NCI-H2171 (cell line): ENCODE data around the gene NRN1.

Source experiments
- DNase-seq: peaks from one replicate; lab custom pipeline; 2025; lab: John Stamatoyannopoulos, UW

Gene NRN1

DNA sequence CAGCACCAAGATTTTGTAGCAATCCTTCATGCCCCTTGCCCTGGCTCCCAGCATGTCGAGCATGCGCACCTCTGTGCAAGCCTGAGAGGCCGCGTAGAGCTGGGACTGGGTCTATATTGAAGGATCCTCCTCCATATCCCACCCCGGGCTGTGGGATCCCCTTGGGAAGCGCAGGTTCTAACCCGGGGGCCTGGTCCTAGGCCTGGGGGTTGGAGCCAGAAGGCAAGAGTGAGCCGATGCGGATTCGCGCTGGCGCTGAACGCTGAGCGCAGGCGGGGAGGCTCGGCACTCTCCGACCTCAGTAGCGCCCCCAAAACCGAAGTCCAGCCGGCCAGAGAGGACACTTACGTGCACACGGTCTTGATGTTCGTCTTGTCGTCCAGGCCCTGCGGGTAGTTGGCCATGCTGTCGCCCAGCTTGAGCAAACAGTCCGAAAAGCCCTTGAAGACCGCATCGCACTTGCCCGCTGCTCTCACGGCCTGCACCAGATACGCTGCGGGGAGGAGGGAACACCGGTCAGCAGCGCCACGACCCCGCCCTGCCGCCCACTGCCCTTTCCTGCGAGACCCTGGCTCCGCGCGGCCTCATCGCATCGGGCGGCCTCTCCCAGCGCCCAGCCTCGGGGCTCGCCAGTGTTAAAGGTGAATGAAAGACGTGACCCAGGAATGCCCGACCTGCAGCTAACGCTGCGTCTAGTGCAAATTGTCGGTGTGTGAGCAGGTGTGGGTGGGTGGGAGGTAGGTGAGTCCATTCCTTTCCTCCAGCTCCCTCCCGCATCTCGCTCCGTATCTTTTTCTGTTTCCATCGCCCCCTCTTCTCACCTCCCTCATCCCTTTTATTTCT, 4.5 kb downstream of the NRN1 start:
- no peak for DNase-seq

DNA sequence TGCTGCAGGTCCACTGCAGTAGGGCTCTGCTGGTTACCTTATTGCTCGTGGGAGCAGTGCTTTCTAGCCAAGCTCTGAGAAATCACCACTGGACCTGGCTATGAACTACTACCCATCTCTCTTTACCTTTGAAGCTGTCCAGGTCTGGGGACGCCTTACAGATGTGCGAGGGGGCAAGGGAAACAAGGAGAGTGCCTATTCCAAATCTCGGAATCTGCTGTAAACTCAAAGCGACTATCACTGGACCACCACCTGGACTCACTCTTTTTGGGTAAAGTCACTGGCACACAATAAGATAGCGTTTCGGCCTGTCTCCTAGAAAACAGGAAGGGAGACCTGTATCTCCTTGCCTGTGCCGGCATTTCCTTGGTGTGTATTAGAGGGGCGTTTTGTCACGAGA, 5.3 kb downstream of the NRN1 start:
- no peak for DNase-seq

DNA sequence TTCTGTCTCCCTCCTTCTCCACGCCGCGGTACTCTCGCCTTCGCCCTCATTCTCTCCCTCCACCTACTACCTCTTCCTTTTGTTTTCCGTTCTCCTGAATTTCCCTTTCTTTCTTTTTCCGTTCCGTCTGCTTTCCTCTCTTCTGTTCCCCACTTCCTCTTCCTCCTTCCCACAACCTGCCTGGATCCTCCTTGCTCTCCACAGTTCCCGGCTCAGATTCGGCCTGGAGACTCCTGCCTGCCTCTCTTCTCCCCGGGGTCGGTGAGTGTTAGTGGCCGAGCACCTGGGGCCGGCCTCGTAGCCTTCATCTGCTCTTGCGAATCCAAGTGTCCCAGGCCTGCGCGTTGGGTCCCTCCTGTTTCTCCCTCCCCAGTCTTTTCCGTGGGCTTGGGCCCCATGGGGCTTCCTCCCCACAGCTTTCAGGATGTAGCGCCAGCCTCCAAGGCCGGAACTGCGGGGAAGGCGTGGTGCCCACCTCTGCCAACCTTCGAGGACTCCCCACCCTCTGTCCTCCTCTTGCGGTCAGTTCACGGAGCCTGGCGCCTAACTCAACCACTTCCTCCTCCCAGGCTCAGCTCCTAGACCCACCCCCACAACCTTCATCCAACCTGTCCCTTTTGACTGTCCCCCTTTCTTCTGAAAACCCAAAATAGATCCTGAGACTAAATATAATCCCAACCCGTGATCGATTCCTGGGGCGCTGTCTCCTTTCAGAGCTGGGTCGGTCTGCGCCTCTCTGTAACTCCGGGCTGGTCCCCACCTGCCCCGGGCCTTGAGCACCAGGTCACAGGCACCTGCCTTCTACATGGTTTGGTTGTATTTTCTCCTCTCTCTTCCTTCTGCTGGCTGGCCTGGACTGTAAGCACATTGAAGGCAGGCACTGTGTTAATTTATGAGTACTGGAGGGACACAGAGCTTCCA, 6.8 kb downstream of the NRN1 start:
- no peak for DNase-seq

DNA sequence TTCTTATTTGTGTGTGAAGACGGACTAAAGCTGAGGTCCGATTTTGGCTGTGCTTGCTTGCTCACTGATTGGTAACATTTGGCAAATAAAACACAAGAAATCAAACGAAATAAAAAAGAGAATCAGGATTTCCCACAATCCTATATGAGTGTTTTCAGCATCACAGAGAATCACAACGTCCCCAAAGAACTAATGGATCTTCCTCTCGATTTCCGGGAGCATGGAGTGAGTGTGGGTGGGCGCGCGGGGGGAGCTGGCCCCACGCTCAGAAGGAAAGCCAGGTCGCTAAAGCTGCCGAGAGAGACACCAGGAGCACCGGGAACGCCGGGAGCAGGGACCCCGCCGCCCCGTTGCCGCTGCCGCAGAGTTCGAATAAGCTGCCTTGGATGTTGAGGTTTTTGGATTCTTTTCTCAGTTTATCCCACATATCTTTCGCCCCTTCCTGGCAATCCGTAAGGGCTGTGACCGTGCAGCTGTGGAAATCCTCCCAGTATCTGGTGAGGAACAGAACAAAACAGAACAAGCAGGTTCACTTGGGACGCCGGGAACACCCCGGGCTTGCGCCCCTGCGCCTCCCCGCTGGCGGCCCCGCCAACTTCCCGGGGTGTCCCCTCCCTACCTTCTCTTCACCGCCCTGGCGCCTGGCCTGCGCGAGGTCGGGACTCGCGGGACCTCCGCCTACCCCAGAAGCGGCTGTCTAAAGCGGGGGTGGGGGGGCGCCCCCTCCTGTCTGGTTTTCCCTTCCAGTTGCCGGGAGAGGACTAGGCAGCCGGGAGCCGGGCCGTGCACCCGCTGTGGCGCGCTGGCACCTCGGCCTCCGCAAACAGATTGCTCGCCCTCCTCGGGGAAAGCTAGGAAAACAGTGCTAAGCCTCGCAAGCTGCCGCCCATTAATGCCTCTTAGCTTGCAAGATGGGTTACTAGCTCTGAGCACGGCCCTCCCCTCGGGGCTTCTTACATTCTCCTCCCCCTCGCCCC, 7.7 kb downstream of the NRN1 start:
- DNase-seq, result peak; percentile 4

DNA sequence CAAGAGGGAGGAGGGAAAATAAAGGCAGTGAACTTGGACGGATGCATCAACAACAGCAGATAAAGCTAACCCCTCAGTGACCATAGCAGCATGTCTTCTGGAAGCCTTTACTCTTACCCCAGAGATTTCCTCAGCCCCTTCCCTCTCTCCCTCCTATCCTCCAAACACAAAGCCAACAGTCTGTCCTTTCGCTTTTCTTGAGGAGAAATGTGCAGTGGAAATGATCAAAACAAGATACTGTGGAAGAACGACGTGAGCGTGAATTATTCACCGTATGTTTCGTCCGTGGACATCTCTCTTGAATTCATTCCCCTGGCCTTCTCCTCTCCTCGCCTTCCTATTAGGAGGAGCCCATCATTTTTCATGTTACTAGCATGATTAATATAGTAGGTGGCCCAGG, 8.5 kb downstream of the NRN1 start:
- DNase-seq, result no peak

DNA sequence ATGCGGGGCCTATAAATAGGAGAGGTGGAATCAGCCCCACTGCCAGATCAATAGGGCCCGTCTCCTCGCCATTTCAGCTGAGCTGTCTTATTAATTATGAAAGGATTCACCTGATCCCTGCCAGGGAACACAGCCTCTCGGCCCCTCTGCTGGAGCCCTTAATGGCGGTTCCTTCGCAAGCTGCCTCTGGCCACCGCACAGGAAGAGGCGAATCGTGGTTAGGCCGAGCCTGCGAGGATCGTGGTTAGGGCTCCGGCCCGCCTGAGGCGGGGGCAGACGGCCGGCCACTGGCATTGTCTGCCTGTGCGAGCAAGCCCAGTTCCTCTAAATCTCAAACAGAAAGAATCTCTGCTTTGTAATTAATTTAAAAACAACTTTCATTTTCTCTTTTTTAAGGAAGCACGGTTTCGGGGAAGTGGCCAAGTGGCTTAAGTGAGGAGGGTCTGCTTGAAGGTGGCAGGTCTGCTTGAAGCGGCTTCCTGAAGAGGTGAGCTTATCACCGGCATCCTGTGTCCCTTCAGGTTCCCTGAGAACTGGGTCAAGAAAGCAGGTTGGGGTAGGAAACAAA, 9.2 kb downstream of the NRN1 start:
- DNase-seq, result no peak

DNA sequence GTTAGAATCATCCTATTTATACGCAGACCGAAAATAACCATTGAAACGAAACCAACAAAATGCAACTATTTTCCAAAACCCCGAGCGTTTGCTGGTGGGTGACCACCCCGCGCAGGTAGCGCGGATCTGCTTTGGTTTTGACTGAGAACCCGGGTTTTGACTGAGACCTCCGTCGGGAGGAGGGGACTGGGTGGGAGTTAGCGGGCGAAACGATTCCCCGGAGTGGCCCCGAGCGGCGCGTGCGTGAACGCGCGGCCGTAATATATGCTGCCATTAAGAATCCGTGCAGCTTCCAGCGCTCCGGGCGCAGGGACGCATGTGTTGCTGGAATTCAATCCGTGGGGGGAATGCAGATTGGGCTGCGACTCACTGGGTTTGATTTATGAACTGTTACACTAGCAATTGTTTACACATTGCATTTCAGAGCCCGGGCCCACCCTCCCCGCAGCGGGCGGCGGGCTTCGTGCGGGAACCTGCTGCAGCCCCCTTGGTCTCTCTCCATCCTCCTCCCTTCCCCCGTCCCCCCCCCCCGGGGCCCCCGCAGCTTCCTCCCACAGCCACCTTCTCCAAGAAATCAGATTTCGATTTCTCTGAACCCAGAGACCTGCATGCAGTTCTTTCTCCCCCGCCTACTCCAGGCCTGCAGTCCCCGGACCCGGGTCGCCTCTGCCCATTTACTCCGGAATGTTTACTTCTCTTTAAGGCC, 9.9 kb downstream of the NRN1 start:
- peak; percentile 19 for DNase-seq

DNA sequence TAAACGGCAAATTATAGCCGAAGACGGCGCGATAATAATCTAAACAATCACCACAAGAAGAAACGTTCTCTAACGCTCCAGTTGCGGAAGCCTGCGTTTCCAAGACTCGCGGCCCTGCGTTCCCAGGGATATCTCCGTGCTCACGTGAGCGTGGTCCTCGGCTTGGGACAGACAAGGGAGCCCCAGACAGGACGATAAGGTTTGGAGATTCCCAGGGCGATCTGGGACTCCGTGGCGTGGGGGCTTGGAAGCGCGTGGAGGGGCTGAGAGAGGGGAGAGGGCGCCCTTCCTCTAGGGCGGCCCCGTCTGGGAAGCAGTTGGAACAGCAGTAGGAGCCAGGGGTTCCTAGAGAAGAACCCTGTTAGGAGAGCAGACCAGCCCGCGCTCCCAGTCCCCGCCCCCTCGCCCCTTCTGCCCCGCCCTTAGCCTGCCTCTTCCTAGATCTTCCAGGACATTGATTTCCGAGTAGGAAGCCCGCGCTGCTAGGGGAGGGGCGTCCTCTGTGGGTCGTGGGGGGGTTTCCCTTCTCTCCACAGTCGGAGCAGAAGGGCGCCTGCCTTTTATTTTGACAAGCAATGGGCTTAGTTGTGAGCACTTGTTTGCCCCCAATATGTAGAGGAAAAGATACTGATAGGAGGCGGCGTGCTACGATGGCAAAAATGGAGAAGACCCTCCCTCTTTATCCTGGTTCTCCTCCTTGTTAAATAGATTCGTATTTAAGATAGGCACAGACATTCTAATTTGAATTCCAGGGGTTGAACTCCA, 10.6 kb downstream of the NRN1 start:
- DNase-seq, result peak; percentile 43

GRCh38 chr6:5995658-5995948, 11.1 kb downstream of the NRN1 start:
- no peak for DNase-seq

GRCh38 chr6:5994999-5995657, 11.6 kb downstream of the NRN1 start:
- DNase-seq, result no peak

- DNase-seq, result no peak
Observed at GRCh38 chr6:5994234-5994998, 12.3 kb downstream of the NRN1 start.

DNA sequence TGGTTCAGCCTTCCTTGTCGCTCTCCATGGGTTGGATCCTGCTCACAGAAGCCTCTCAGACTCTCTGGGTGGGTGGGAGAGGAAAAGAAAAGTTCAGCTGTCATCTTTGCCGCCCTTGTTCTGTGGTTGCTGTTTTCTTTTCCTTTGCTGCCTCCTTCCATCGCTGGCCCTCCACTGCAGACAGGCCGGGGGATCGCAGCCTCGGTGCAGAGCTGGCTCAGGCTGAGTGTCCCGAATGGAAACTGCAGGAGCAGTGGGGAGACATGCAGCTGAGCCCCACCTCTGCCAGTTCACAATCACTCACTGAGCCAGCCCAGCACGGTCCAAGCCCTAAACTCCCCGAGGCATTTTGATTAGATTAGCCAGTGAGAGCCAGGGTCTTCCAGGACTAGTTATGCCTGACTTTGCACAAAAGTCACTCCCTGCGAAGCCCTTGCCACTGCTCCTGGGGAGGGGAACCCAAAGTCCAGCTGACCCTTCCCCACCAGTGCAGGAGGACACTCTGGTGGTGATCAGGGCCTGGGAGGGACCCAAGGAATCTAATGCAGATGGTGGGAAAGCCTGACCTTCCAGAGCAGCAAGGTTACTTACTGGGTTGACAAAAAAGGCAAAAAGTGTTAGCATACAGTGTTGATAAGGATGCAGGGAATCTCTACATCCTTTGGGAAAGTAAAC, 14.0 kb downstream of the NRN1 start:
- no peak for DNase-seq

DNA sequence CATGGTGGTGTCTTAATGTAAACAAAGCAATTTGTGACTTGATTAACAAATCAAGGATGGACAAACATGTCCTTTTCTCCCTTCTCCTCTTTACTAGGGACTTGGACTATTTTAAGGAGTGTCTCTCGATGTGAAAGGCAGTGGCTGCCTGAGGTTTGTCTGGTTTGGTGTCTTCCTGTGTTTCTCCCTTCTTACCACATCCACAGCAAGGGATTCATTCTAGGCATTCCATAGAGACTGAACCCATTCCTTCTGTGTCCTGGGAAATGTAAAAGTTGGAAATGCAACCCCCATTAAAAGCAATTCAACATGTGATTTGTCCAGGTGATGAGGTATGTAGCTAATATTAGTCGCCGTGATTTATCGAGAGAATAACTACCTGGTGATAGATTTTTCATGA, 15.9 kb downstream of the NRN1 start:
- no peak for DNase-seq

DNA sequence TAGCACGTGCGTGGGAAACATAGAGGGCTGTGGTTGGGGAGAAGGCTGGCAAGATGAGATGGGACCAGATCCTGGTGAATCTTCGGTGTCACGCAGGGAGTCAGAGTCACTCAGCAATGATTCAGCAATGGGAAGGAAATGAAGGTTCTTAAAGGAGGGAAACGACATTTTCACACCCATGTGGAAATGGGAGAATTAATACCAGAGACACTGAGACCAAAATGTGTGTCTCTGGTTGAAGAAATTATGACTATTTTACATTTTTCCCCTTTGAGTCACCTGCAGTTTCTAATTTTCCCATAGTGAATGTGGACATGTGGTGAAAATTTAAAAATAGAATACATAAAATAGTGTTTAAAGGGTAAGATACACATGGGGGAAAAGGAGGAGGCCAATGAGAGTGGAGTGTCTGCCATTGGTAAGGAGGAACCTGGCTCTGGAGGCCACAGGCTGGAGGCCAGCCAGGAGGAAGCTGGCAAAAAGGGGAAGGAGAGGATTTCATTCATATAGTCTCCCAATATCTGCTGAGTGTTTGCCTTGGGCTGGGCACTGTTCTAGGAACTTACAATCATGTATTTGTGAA, 17.5 kb downstream of the NRN1 start:
- DNase-seq, result no peak

DNA sequence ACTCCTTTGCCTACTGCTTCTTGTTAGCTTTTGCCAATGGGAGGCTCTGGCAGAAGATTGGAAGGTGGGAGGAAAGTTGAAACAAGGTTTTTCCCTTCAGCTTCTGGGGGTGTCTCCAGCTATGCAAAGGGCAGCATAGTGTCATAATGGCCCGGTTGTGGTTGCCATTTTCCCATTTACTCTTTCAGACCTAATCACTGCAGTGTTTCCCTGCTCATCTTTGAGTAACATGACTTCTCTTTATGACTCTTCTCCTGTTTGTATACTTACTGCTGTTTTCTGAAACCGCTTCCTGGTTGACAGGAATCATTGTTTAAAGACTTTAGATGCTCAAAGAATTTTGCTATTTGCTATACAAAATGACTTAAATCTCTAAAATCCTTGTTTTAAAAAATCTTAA, 19.9 kb downstream of the NRN1 start:
- no peak for DNase-seq

DNA sequence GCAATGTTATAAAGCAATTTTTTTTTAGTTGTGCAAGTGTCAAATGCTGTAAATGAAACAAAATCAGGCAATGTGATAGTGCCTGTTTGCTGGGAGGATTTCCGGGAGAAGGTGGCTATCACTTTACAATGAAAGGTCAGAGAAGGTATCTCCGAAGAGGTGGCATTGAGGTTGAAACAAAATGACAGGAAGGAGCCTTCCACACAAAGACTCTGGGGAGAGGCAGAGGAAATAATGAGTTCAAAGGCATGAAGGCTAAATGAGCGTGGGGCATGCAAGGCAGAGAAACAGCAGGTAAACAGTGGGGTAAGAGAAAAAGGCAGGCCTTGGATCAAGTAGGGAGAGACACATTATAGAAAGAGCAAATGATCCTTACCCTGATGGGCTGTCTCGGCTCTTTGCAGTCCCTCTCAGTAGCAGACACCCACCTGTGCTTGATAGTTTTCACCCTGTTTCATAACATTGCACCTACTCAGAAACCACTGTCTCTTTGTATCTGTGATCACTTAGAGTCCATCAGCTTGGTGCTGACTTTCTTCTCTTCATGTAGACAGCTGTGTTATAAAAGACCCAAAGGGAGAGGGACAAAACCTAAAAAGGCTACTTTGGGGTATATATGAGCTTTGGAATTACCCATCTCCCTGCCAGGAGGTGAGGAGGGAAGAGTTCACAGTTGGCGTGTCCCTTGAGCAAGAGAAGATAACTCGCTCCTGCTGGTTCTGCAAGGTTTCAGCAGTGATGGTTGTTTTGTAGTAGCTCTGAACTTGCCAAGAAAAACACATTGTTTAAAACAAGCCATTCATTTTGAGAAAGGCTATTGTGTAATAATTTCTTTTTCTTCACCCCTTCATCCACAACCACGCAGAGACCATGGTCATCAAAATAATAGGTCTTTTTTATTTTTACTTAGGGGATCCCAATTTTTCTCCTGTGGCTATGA, 22.3 kb downstream of the NRN1 start:
- DNase-seq, result no peak
